Stimulated activated CD4-positive, alpha-beta T cell treated with anti-CD3 and anti-CD28 coated beads, Interleukin-15, amount 100 ng/mL, for 24 hours (primary cell): ENCODE results near the gene CORIN.

Experiments used
- DNase-seq: peaks from one replicate; pipeline ENCODE4 v3.0.0-alpha.2; 2020

CORIN gene

DNA sequence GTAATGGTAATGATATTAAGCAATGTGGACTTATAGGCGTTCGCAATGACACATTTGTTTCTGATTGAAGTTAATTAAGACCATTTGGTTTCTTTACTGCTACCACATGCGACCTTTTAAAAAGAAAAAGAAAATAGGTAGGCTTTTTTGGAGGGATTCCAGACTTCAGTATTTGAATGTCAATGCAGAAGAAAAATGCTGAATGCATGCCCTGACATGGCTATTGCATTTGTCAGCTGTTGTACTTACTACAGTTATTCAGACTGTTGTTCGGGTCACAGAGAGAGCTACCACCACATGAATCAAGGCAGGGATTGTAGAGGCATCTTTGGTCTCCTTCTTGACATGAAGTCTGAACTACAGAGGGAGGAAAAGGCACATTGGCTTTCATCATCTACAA is 163.7 kb downstream of the CORIN start:
- DNase-seq = no peak

DNA sequence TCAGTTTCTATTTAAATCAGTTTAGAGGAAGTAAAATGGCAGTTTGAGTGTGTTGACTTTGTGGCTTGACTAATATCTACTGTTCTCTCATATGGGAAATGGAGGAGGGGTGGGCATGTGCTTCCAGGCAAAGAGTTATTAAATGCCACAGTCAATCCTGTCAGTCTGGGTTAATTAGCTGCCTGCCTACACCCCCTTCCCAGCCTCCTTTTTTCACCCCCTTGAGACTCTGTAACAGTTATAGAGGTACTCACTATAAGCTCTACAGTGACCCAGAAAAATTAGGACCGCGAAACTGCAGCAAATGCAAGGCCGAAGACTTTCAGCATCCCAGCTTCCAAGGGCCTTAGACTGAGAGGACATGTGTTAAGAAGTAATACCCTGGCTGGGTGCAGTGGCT is 165.2 kb downstream of the CORIN start:
- no peak for DNase-seq

DNA sequence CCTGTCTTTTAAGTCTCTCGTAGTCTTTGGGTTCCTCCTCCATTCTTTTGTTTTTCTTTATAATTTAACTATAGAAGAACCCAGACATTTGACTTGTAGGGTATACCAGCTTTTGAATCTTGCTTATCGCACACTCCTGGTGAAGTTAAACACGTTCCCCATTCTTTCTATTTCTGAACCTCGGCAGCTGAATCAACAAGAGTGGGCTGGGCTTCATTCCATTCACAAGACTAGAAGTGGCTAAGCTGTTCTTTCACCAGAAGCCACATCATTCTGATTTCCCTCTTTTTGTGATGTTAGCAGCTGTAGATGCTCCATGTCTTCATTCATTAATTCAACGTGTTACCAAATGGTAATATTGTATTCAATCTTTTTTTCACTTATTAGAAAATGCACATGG is 167.9 kb downstream of the CORIN start:
- DNase-seq = no peak

DNA sequence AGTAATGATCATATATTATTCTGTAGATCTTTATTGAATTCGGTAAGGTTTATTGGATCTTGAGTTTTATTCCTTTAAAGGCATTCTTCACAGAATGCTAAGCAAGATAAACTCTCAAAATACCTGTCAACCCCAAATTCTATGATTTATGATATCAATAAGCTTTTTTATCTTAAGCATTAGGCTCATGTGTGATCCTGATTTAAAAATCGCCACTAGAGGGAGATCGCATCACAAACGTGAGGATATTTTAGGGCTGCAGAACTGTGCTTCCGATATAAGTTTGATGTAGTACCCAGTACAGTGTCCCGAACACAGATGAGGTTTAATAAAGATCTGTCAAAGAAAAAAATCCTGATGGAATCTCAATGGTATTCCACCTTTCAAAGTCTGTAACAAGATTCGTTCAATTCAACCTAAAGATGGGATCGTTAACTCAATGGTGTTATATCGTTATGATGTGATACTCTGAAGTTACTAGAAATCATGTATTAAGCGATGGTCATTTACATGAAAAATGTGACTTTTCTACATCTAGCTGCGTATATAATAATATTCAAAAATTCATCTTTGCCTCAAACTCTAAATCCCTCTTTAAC is 169.0 kb downstream of the CORIN start:
- peak; percentile 7 for DNase-seq

DNA sequence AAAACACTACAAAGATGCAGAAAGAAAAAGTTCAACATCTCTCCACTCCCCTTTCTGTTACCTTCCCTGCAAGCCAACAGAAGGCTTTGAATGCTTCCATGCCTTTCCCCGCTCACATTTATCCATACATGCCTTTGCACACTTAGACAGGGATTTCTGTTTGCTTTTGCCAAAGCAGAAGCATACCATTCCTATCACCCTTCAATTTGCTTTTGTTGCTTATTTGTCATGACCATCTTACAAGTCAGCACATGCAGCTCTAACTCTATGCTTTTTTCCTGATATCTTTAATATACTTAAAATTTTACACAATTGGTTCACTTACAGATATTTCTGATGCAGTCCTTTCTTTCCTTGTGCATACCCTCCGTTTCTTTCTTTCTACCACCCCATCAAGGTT is 169.6 kb downstream of the CORIN start:
- DNase-seq = no peak

DNA sequence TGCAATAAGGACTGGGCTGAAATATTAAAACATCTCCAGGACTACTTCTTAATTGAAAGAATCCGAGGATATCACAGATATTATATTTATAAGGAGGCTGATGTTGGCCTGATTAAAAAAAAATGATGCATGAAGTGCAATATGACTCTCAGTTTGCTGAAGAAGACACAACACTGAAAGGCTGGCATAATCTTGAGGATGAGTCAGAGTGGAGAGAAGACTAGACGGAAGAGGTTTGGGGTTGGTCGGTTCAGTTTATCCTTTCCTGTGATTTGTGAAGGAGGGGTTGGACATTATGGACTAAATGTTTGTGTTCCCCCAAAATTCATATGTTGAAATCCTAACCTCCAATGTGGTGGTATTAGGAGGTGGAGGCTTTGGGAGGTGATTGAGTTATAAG is 170.3 kb downstream of the CORIN start:
- no peak for DNase-seq

DNA sequence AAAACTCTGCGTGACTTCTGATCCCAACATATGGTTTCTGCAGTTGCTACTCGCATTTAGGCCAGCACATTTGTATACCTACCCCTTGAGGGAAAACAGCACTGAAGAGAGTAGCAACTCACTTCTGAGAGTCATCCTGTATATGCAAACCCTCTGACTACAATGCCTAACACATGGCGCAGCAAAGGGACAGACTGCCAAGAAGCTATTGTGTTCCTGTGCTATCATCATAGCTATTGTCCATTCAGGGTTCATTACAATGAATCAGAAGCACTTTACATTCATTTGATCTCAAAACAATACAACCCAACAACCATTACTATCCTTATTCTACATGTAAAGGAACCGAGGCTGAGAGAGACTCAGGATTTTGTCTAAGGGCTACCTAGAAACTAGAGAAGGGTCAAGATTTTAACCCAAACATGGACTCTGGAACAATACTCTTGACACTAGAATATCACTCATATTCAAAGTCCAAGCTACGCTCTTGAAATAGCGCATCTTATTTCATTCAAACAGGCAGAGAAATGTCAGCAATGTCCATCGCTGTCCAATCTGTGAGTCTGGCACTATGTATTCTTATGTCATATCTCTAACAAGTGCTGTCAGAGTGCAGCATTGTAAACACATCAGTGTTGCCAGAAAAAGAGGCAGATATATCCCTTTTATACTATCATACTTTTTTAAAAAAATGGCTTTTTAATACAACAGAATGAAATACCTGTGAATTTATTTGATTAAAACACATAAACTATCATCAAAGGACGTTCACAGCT is 173.6 kb downstream of the CORIN start:
- no peak for DNase-seq

DNA sequence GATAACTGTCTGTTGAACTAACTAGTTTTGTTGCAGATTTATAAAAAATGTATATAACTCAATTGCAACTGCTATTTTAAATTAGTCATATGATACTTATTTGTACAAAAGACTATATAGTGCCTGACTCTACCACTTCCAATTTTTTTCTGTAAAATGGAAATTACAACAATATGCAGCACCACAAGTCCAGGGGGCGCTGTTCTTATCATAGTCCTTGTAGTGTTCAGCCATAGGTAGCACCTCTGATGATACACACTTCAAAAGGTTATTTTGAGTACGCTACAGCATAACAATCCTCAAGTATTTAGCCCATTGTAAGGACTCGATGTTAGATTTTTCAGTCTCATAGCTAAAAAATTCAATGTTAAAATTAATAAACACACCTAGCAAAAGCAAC is 174.9 kb downstream of the CORIN start:
- DNase-seq = peak; percentile 50

DNA sequence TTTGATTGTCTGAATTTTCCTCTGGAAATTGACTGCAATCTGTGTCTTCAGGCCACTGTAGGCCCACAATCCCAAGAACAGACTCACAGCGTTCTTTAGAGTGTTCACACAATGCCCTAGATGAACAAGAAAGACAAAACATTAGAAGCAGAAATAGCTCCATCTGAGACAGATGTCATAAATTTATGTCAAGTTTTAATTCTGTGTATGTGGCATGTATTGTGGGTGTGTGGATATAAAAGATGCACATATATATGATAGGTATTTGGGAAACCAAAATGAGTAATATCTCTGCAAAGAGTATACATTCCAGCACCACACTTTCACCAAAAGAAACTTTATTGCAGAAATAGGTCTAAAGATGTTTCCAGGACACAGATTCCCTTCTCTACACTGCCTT is 176.1 kb downstream of the CORIN start:
- no peak for DNase-seq

DNA sequence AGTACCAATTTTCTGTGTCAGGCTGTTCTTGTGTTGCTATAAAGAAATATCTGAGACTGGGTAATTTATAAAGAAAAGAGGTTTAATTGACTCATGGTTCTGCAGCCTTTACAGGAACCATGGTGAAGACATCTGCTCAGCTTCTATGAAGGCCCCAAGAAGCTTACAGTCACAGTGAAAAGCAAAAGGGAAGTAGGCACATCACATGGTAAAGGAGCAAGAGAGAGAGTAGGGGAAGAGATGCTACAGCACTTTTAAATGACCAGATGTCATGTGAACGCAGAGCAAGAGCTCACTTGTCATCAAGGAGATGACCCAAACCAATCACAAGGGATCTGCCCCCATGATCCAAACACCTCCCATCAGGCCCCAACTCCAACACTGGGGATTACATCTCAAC is 178.5 kb downstream of the CORIN start:
- DNase-seq = no peak

DNA sequence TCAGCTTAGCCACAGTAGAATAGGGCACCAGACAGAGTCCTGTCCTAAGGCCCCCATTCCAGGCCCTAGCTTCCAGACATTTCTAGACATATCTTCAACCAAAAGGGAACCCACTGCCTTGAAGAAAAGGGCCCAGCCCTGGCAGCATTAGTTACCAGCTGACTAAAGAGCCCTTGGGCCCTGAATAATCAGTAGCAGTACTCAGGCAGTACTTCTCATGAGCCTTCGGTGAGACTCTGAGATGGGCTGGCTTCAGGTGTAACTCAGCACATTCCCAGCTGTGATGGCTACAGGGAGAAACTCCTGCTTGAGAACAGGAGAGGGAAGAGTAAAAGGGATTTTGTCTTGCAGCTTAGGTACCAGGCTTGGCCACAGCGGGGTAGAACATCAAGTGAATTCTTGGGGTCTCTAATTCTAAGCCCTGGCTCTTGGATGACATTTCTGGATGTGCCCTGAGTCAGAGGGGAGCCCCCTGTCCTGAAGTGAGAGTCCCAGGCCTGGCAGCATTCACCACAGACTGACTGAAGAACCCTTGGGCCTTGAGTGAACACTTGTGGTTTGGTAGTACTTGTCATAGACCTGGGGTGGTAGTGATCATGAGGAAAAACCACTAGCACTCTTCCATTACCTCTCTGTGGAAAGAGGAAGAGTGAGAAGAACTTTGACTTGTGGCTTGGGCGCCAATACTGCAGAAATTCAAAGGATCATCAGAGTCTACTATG is 182.7 kb downstream of the CORIN start:
- DNase-seq = no peak

DNA sequence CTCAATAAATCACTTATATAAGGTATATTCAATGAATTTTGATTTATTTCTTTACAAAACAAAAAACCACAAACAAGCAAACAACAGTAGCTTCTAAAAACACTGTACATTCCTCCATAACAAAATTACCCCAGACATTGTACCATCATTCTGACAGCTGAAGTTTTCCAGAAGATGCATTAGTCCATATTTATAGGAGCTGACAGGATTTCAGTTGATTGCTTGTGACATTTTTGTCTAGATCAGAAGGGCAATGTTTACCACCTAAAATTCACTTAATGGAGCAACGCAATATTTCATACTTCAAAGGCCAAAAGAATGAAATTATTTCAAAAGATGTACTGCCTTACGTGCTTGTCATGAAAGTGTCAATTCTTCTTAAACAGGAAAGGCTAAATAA is 185.8 kb downstream of the CORIN start:
- no peak for DNase-seq

DNA sequence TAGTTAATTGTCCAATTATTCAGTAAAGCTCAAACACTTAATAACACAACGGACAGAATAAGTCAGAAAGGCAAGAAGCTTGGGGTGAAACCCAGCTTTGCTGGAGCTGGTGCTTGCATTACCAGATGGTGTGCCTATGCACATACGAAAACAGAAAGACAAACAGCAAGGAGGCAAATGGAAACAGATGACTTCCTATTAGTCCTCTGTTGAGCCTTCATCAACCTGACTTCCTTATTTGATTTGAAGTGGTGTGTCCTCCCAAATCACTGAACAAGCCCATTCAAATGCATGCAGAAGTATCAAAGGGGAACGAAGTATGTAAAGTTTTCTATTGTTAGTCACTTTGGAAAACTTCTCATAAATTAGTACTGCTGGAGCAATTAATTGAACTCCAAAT is 186.6 kb downstream of the CORIN start:
- no peak for DNase-seq

DNA sequence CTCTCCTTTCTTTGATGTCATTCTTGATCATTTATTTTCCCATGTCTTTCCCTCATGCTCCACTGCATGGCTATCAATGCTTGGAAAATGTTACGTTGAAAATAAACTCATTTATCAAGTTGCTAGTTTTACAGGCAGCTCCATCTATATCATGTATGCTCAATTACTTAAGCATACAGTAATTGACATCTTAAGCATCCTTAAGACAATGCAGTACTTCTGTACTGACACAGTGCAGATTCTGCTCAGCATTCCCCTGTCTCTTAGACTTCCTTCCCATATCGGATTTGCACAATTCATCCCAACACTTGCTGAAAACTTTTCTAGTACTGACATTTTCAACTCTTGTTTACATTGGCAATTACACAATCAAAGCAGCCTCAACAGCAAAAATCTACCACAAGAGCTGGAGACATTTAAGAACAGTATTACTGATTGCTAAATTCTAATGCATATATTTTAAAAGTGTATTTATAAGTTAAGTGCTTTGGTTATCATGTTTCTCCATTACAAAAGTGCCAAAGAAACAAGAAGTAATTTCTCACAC is 187.2 kb downstream of the CORIN start:
- DNase-seq = no peak

DNA sequence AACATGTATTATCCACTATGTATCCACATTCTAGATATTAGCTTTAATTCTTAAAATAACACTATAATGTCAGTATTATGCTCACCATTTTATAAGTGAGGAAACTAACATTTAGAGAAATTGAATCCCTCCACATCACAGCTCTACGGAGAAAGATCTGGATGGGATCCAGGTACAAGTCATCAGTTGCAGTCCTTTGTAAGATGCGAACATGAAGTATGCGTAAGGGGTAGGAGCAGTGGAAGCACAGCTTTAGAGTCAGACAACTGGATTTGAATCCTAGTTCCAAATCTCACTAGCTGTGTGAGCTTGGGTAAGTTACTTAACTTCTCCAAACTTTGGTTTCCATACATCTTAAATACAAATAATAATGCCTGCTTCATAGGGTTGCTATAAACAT is 190.3 kb downstream of the CORIN start:
- no peak for DNase-seq

DNA sequence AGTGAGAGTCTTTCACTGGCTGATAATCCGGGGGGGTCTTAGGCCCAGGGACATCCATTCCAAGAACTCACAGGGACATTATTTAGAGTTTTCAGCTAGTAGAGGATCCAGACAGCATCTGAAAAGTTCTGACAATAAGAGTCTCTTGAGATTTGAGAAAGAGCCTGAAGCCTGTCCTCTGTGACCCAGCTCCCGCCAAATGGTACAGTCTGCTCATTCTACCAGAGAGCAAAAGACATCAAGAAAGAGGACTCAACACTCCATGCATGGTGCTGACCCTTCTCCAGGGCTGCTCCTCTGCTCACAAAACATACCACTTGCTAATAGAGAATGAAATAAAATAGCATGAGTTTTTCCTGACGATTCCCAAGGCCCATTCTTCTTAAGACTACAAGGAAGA is 190.8 kb downstream of the CORIN start:
- DNase-seq = no peak

DNA sequence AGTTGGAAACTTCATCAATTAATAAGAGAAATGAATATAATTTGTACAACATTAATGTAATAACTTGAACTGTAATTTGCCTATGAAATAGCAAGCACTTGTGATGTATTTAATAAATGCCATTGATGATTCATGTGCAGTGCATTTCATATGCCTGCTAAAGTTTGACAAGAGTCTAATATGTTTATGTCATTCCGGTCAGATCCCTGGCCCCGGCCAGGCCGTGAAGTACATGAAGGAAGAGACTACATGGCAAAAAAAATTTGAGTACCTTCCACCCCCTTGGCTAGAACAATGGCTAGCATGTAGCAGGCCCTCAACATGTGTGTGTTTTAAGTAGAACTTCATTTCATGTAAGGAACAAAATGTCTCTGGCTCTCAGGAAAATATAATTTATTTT is 191.5 kb downstream of the CORIN start:
- no peak for DNase-seq

DNA sequence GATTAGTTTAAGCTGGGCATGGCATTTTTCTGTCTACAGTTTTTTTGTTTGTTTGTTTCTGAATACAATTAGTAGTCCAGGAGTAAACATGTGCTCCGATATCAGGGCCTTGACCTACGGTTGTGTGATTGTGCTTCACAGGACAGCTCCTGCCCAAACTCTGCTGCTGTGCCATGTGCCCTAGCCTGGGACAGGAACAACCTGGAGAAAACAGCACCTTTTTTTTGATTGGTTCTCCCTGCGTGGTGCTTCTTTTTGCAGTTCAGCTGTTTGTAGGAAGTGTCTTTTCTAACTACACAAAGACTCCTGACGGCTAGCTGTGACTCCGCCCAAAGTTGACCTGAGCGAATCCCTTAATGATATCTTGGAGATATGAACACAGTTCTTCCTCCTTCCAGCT is 194.0 kb downstream of the CORIN start:
- DNase-seq = no peak

DNA sequence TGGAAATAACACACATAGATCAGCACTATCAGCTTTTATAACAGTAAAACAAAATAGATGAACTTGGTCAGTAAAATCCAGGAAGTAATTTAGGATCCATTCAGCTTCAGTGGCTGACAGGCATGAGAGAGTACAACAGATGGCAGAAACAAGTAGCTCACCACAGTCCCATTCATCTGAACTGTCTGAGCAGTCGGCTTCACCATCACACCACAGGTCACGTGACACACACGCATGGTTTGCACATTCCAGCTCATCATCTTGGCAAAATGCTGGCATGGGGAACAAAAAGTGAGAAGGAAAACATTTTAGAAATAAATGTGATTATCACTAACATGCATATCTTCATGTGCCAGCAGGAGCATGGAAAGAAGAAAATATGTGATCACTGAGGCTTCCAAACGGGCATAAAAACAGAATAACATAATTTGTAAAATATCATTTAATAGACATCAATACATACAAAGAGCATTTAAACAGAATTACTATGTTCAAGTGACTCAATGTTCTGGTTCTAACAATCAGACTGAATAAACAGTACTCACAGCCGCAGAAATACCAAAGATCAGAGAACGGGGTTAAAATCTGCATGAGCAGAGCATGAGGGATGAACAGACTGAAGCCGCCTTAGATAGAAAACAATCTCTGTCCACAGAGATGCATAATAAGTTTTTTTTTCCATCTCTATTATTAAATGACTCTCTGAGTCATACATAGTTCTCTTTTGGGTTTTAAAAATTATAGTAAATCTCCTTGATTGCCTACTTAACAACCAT is 194.7 kb downstream of the CORIN start:
- no peak for DNase-seq

DNA sequence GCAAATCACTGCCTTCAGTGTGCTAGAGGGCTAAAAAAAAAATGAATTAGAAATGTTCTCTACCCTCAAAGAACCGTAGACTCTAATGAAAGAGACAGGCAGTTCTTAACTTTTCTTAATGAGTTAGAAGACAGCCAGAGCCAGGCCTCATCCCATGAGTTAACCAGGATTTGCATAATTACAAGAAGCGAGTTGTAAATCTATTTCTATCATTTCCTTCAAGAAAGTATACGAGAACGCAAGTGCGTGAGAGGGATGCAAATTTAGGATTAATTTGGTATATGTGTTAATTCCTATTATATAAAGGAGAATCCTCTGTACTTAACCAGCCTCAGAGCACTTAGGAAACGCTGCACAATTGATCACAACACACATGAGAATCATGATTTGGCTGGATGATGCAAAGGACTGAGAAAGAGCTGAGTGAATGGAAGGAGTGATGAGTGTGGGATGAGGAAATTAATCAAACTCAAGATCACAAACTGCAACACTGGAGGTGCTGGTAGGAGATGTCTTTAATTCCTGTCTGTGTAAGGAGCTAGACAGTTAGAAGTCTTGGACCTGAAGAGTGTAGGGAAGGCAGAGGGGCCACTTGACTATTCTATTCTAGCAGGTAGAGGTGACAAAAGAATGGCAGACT is 195.6 kb downstream of the CORIN start:
- no peak for DNase-seq

DNA sequence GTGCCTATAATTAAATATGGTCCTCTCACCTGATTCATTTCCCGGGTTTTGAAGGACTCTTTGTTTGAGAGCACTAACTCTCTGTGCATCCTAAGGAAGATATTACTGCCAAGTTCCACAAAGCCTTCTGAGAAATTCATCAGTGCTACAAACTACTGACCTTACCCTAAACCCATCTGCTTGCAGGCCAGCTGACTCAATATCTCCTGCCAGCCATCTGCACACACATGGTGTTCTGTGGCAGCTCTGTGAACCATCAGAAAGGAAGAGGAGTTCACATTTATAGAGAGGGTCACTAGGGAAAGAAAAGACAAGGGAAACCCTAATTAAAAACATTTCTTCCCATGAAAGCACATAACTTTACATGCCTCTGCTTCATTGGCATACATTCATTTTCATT is 196.1 kb downstream of the CORIN start:
- no peak for DNase-seq

DNA sequence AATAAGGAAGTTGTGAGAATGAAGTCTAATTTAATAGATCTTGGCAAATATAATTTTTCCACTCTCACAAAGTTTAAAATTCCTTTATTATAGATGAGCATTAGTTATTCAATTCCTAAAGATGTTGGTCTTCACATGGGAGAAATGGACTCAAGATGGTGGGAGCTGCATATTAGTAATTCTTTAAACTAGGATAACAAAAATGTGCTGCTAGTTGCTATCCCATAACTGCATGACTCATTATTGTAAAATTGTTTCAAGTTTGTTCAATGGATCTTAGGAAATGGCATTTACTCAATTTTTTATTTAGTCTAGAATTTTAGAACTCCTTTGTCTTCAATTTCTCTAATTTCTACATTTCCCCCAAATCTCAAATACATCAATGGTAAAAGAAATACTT is 197.0 kb downstream of the CORIN start:
- no peak for DNase-seq

DNA sequence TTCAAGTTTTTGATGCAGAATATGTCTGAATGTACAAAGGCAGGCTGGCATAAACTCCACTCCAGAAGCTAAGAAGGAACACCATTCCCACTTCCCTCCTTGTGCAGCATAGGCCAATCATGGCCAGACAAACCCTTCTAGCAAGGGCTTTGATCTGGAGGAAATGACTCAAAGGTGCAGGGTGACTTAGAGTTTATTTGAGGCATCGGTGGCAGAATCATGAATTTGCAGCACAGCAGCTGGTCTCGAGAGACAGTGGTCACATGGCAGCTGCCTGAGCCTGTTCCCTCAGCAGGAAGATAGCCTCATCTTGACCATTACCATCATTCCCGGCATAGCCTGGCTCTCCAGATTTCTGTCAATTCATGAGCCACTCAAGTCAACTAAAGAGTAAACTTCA is 198.3 kb downstream of the CORIN start:
- DNase-seq = no peak
